GM18867 (cell line): Measurements from ENCODE around the gene SMAD3.

Experiments
- ATAC-seq: cut with Tn5 transposase; IDR thresholded peaks from one replicate; pipeline ENCODE4 v1.9.1; 2021; ENCODE audit warnings: mild to moderate bottlenecking, moderate library complexity; ENCODE audit not compliant: unreplicated experiment

Gene SMAD3

GRCh38 chr15:67158367-67158766, 93.0 kb downstream of the SMAD3 start:
- ATAC-seq = no peak

GRCh38 chr15:67161412-67161811, 96.0 kb downstream of the SMAD3 start:
- no peak for ATAC-seq

- no peak for ATAC-seq
Measured at GRCh38 chr15:67161881-67162280, 96.5 kb downstream of the SMAD3 start.

- no peak for ATAC-seq
Measured at GRCh38 chr15:67163180-67163579, 97.8 kb downstream of the SMAD3 start.

- no peak for ATAC-seq
Measured at GRCh38 chr15:67164401-67164791, 99.0 kb downstream of the SMAD3 start.

GRCh38 chr15:67164811-67165253, 99.4 kb downstream of the SMAD3 start:
- ATAC-seq = no peak

GRCh38 chr15:67165254-67166253, 100.2 kb downstream of the SMAD3 start:
- ATAC-seq = no peak

- ATAC-seq = no peak
Measured at GRCh38 chr15:67166280-67167009, 101.0 kb downstream of the SMAD3 start.

GRCh38 chr15:67167091-67167490, 101.7 kb downstream of the SMAD3 start:
- no peak for ATAC-seq

- no peak for ATAC-seq
Measured at GRCh38 chr15:67168694-67169093, 103.3 kb downstream of the SMAD3 start.

GRCh38 chr15:67170143-67170925, 104.9 kb downstream of the SMAD3 start:
- ATAC-seq = no peak

- ATAC-seq = no peak
Measured at GRCh38 chr15:67171471-67171870, 106.1 kb downstream of the SMAD3 start.

GRCh38 chr15:67172172-67172571, 106.8 kb downstream of the SMAD3 start:
- no peak for ATAC-seq

GRCh38 chr15:67173005-67173404, 107.6 kb downstream of the SMAD3 start:
- no peak for ATAC-seq

- ATAC-seq = no peak
Measured at GRCh38 chr15:67173786-67174185, 108.4 kb downstream of the SMAD3 start.

GRCh38 chr15:67174446-67174845, 109.0 kb downstream of the SMAD3 start:
- ATAC-seq = no peak

- ATAC-seq = no peak
Measured at GRCh38 chr15:67174864-67175573, 109.6 kb downstream of the SMAD3 start.

- no peak for ATAC-seq
Measured at GRCh38 chr15:67175643-67176071, 110.3 kb downstream of the SMAD3 start.

GRCh38 chr15:67176195-67176971, 111.0 kb downstream of the SMAD3 start:
- no peak for ATAC-seq

GRCh38 chr15:67177752-67178151, 112.3 kb downstream of the SMAD3 start:
- ATAC-seq = no peak
